Loucy (cell line): ENCODE measurements around the gene ZGRF1.

Experiments
- EZH2phosphoT487 ChIP-seq: fragments of 200-600 bp; IDR thresholded peaks from 2 replicates; pipeline ENCODE4 v1.6.1; 2018; ENCODE audit warnings: antibody characterized with exemption, mild to moderate bottlenecking, moderate library complexity, borderline replicate concordance
- TF ChIP-seq, protein P1 (sequence below): fragments of 200-600 bp; sonication (generic); conservative IDR thresholded peaks from 2 replicates; pipeline ENCODE4 v1.5.1; 2014; ENCODE audit warnings: mild to moderate bottlenecking, antibody characterized with exemption, low read length

DNA sequence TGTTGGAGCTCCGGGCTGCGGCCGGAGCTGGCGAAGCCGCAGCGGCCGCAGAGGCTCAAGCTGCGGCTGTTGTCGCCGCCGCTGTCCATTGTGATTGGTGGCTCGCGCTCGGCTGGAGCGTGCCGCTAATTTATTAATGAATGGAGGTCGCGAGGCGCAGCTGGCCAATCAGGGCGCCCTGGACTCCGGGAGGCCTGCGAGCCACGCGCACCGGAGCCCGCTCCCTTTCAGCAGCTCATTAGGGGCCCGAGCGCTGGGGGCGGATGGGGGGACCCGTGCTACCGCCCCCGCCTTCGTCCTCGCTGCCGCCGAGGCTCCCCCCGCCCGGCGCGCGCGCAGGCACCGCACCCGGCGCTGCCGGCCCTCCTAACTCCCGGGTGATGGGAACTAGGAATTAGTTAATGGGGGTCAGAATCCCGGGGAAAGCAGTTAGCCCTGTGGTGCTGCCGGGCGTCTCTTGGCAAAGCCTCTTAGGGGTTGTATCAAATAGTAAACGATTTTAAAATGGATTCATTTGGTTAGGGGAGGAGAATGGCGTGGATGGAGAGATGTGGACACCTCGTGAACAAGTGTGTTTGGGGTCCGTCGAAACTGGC, 120.1 kb downstream of the ZGRF1 start:
- TF ChIP-seq, protein P1, sequence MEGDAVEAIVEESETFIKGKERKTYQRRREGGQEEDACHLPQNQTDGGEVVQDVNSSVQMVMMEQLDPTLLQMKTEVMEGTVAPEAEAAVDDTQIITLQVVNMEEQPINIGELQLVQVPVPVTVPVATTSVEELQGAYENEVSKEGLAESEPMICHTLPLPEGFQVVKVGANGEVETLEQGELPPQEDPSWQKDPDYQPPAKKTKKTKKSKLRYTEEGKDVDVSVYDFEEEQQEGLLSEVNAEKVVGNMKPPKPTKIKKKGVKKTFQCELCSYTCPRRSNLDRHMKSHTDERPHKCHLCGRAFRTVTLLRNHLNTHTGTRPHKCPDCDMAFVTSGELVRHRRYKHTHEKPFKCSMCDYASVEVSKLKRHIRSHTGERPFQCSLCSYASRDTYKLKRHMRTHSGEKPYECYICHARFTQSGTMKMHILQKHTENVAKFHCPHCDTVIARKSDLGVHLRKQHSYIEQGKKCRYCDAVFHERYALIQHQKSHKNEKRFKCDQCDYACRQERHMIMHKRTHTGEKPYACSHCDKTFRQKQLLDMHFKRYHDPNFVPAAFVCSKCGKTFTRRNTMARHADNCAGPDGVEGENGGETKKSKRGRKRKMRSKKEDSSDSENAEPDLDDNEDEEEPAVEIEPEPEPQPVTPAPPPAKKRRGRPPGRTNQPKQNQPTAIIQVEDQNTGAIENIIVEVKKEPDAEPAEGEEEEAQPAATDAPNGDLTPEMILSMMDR = no peak
- no peak for TF ChIP-seq EZH2phosphoT487
